Ishikawa (cell line): ENCODE data around the gene SLX4.

Experiments used
- CEBPB ChIP-seq: IDR thresholded peaks from 2 replicates; pipeline ENCODE4 v1.6.1; 2012
- CREB1 ChIP-seq: IDR thresholded peaks from 2 replicates; pipeline ENCODE4 v1.6.1; 2012; ENCODE audit warnings: low read depth
- EGR1 ChIP-seq: IDR thresholded peaks from 2 replicates; pipeline ENCODE4 v1.6.1; 2012
- EP300 ChIP-seq: IDR thresholded peaks from 2 replicates; pipeline ENCODE4 v1.6.1; 2012; ENCODE audit warnings: borderline replicate concordance
- FOXM1 ChIP-seq: IDR thresholded peaks from 2 replicates; pipeline ENCODE4 v1.6.1; 2012; ENCODE audit warnings: low read depth, borderline replicate concordance
- NFIC ChIP-seq: IDR thresholded peaks from 2 replicates; pipeline ENCODE4 v1.6.1; 2012
- RAD21 ChIP-seq: IDR thresholded peaks from 2 replicates; pipeline ENCODE4 v1.6.1; 2012; ENCODE audit warnings: low read depth
- TAF1 ChIP-seq: IDR thresholded peaks from 2 replicates; pipeline ENCODE4 v1.6.1; 2012; ENCODE audit warnings: low read depth, mild to moderate bottlenecking
- TCF12 ChIP-seq: IDR thresholded peaks from 2 replicates; pipeline ENCODE4 v1.6.1; 2012; ENCODE audit warnings: low read depth
- TEAD4 ChIP-seq: IDR thresholded peaks from 2 replicates; pipeline ENCODE4 v1.6.1; 2012
- YY1 ChIP-seq: IDR thresholded peaks from 2 replicates; pipeline ENCODE4 v1.6.1; 2012; ENCODE audit warnings: low read depth
- ZBTB7A ChIP-seq: IDR thresholded peaks from 2 replicates; pipeline ENCODE4 v1.6.1; 2012; ENCODE audit warnings: low read depth
- TF ChIP-seq, protein P1 (sequence below): IDR thresholded peaks from 2 replicates; pipeline ENCODE4 v1.6.1; 2012; ENCODE audit warnings: low read depth, mild to moderate bottlenecking
- TF ChIP-seq, protein P2 (sequence below): IDR thresholded peaks from 2 replicates; pipeline ENCODE4 v1.6.1; 2012
- TF ChIP-seq, protein P3 (sequence below): IDR thresholded peaks from 2 replicates; pipeline ENCODE4 v1.6.1; 2012

SLX4 gene

DNA sequence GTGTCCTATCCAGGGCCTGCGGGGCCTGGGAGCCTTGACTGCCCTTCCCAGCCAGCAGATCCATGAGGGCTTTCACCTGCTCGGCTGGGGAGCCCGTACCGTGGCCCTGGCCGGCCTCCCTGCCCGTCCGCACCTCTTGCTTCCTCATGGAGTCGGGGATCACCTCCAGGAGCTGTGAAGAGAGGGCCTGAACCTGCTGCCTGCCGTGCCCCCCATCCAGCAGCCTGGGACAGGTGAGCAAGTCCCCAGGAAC, 46.6 kb downstream of the SLX4 start:
- TF ChIP-seq RAD21 (no peak), ZBTB7A (no peak), CEBPB (no peak), FOXM1 (no peak), EP300 (no peak), NFIC (no peak), TAF1 (no peak), CREB1 (no peak)
- TF ChIP-seq, protein P1, sequence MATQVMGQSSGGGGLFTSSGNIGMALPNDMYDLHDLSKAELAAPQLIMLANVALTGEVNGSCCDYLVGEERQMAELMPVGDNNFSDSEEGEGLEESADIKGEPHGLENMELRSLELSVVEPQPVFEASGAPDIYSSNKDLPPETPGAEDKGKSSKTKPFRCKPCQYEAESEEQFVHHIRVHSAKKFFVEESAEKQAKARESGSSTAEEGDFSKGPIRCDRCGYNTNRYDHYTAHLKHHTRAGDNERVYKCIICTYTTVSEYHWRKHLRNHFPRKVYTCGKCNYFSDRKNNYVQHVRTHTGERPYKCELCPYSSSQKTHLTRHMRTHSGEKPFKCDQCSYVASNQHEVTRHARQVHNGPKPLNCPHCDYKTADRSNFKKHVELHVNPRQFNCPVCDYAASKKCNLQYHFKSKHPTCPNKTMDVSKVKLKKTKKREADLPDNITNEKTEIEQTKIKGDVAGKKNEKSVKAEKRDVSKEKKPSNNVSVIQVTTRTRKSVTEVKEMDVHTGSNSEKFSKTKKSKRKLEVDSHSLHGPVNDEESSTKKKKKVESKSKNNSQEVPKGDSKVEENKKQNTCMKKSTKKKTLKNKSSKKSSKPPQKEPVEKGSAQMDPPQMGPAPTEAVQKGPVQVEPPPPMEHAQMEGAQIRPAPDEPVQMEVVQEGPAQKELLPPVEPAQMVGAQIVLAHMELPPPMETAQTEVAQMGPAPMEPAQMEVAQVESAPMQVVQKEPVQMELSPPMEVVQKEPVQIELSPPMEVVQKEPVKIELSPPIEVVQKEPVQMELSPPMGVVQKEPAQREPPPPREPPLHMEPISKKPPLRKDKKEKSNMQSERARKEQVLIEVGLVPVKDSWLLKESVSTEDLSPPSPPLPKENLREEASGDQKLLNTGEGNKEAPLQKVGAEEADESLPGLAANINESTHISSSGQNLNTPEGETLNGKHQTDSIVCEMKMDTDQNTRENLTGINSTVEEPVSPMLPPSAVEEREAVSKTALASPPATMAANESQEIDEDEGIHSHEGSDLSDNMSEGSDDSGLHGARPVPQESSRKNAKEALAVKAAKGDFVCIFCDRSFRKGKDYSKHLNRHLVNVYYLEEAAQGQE = no peak
- TF ChIP-seq, protein P2, sequence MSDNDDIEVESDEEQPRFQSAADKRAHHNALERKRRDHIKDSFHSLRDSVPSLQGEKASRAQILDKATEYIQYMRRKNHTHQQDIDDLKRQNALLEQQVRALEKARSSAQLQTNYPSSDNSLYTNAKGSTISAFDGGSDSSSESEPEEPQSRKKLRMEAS = no peak

DNA sequence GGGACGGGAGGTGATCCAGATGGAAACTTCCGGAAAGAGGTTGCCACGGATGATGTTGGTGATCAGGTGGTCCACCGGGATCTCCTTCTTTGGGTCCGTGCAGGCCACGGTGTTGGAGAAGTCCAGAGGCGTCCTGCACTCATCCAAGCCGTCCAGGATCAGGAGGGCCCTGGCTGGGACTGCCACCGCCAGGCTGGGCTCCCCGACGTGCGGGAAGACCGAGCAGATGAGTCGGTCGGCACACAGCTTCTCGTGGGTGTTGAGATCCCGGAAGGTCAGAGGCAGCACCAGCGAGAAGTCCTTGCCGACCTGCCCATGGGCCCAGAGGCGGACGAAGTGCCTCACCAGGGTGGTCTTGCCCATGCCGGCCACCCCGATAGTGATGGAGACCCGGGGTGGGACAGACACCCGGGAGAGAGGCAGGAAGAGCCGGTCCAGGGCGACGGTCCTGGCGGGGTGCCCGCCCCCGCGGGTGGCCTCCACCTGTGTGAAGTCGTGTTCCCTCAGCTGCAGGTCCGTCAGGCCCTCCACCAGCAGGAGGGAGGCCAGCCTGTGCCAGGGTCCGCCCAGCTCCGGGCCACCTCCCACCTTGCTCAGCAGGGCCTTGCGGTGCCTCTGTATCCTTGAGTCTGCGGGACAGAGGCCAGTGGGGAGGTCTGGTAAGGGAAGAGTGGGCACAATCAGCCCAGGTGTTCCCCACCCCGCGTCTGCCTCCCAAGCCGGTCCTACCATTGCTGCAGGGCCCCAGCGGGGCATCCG, 47.1 kb downstream of the SLX4 start:
- TF ChIP-seq EGR1 = peak; percentile 53
- TF ChIP-seq EP300 = 0 out of 2 replicates have a peak, but pooled peaks have one; percentile 13
- TF ChIP-seq NFIC = peak; percentile 85
- TF ChIP-seq, protein P2 = no peak
- no peak for TF ChIP-seq TAF1
- TF ChIP-seq, protein P1 = no peak
- no peak for TF ChIP-seq YY1
- TF ChIP-seq CEBPB = no peak
- TF ChIP-seq TCF12 = peak; percentile 80

DNA sequence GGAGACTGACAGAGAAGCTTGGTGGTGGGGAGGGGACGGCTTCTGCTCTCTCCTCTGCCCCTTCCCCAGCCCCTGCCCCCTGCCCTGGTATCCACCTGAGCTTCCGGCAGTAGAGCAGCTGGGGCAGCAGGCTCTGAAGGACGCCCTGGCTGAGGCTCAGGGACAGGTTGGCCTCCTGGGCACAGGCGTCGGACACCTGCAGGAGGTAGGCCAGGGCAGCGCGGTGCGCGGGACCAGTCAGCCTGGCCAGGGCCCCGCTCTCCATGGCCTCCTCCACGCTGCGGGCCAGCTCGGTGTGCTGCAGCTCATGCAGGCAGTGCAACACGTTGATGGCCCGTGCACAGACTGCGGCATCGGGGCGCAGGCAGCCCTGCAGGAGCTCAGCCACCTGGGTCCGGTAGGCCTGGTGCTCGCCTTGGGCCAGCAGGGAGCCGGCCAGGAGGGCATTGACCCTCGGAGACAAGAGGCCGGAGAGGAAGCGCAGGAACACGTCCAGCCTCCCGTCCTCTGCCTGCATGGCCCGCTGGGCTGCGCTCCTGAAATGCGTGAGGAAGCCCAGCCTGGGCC, 48.4 kb downstream of the SLX4 start:
- TF ChIP-seq RAD21 (no peak), ZBTB7A (no peak), CEBPB (no peak), YY1 (no peak), TCF12 (no peak), TAF1 (no peak), CREB1 (no peak), FOXM1 (no peak), TEAD4 (no peak), EGR1 (no peak), NFIC (no peak), EP300 (no peak)
- TF ChIP-seq, protein P2 = no peak
- TF ChIP-seq, protein P3, sequence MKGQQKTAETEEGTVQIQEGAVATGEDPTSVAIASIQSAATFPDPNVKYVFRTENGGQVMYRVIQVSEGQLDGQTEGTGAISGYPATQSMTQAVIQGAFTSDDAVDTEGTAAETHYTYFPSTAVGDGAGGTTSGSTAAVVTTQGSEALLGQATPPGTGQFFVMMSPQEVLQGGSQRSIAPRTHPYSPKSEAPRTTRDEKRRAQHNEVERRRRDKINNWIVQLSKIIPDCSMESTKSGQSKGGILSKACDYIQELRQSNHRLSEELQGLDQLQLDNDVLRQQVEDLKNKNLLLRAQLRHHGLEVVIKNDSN = no peak
- TF ChIP-seq, protein P1 = no peak

DNA sequence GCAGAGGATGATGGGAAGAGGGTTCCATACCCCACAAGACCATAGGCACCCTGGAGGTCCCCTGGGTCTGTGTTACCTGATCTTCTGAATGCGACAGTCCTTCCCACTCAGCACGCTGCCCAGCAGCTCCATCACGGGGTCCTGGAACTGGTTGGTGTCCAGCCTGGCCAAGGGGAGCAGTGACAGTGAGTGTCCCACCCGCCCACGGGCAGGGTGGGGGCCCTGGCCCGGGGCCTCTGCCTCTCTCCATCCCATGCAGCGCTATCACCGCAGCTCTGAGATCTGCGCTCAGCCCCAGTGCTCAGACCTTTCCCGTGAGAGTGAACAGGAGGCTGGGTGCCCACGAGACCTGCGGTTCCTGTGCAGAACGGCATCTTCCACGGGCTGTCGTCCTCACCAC, 49.8 kb downstream of the SLX4 start:
- TF ChIP-seq YY1 = no peak
